C4-2B (cell line): ENCODE results near the gene MAPK14.
"Not testable (repeated sequence)": the region's sequence is repeated elsewhere in the genome, so short reads cannot be mapped to it uniquely, and the experiment has no call there.

ENCODE experiments used
- H3K27ac ChIP-seq: fragments of 450-650 bp; 2 replicates; pipeline ENCODE4 v1.5.1; 2017
- ZFX ChIP-seq: fragments of 450-650 bp; IDR thresholded peaks from 2 replicates; pipeline ENCODE4 v1.6.1; 2017
- TF ChIP-seq, protein P1 (sequence below): fragments of 450-650 bp; conservative IDR thresholded peaks from 2 replicates; pipeline ENCODE4 v1.5.1; 2017; ENCODE audit warnings: mild to moderate bottlenecking

MAPK14 gene

DNA sequence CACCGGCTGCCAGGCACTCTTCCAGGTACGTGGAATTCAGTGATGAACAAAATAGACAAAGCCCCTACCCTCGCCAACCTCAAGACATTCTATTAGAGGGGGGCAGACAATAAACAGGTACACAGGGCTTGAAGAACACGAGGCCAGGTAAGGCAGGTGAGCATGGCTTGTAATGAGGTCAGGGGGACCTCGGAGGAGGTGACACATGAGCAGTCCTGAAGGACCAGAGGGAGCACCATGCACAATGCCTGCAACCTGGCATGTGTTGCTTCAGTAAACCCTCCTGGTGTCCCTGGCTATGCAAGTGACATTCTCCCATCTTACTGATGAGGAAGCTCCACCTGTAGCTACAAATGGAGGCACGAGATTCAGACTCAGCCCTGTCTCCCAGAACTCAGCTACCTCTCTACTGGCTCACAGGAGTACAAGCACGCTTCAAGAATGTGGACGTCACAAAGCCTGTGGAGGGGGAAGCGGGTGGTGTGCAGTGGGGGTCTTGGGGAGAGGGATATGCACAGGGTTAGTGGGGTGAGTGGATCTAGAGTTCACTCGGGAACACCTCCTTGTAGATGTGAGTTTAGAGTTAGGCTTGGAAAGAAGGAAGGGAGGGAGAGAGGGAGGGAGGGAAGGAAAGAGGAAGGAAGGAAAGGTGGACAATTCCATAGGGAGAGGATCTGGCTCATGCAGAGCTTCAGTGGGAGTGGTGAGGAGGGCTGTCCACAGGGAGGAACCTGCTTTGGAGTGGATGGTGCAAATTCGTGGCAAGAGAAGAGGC is 95.1 kb downstream of the MAPK14 start:
- no peak overlapping the region for H3K27ac ChIP-seq
- TF ChIP-seq ZFX = no peak
- TF ChIP-seq, protein P1, sequence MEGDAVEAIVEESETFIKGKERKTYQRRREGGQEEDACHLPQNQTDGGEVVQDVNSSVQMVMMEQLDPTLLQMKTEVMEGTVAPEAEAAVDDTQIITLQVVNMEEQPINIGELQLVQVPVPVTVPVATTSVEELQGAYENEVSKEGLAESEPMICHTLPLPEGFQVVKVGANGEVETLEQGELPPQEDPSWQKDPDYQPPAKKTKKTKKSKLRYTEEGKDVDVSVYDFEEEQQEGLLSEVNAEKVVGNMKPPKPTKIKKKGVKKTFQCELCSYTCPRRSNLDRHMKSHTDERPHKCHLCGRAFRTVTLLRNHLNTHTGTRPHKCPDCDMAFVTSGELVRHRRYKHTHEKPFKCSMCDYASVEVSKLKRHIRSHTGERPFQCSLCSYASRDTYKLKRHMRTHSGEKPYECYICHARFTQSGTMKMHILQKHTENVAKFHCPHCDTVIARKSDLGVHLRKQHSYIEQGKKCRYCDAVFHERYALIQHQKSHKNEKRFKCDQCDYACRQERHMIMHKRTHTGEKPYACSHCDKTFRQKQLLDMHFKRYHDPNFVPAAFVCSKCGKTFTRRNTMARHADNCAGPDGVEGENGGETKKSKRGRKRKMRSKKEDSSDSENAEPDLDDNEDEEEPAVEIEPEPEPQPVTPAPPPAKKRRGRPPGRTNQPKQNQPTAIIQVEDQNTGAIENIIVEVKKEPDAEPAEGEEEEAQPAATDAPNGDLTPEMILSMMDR = no peak

DNA sequence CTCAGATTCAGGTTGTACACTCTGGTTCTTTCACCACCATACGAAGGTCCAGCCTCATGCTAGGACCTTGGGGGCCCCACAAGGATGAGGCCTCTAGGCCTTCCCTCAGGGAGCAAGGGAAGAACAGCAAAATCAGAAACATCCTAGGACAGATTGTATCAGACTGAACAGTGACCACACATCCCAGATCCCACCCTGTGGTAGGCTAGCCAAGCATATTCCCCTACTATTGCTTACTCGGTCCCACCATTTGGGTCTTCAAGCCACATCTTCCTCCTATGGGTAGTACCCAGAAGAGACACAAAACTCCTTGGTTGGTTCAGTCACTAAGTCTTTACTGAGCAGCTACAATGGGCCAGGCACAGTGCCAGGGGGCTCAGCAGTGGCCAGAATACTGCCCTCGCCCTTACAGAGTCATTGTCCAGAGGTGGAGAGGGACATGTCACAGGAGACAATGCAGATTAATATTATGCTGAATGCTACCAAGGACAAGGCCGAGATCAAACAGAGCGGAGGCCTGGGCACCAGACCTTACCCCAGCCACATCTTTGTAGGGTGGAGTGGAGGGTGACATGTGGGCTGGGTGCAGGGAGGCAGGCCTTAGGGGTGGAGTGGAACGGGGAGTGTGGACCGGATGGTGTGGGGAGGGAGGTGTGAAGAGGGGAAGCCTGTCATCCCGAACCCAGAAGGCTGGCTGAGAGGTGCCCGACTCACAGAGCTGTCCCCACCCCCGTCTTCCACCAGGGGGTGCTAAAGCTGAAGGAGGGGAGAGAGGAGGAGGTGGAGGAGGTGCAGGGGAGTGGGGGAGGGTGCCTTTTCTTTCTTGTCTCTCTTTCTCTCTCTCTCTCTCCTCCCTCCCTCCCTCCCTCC is 95.9 kb downstream of the MAPK14 start:
- TF ChIP-seq, protein P1 = peak; percentile 73
- TF ChIP-seq ZFX = no peak
- H3K27ac ChIP-seq = no peak overlapping the region

- not testable (repeated sequence) for H3K27ac ChIP-seq
Observed at GRCh38 chr6:36124346-36124745, 96.7 kb downstream of the MAPK14 start.

DNA sequence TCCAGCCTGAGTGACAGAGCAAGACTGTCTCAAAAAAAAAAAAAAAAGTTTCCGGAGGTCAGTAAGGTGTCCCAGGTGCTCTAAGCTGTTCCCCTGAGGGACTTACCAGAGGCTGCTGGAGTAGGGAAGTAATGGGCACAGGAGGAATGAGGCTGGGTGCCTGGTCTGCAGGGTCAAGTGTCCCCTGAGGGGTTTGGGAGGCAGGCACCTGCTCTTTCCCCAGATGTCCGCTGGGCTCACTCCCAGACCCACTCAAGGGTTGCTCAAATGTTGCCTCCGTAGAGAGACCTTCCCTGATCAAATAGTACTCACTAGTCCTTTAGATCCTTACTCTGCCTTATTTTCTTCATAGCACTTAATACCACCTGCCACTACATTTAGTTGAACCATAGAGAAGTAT is 97.3 kb downstream of the MAPK14 start:
- no peak for TF ChIP-seq ZFX
- TF ChIP-seq, protein P1 = no peak
- no peak overlapping the region for H3K27ac ChIP-seq

DNA sequence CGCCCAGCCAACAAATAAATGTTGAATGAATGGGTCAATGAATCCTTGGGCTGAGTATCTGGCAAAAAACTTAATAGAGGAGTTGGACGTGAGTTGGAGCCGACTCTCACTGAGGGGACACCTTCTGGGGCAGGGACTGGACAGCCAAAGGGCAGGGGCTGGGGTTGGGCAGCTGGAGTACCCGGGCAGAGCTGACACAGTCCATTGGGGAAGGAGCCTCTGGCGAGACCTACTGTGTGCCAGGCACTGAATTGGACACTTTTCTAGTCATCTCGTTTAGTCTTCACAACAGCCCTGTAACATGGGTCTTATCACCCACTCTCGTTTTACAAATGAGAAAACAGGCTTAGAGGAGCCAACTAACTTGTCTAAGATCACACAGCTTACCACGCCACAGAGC is 98.0 kb downstream of the MAPK14 start:
- H3K27ac ChIP-seq = no peak overlapping the region
- TF ChIP-seq ZFX = no peak
- TF ChIP-seq, protein P1 = no peak

DNA sequence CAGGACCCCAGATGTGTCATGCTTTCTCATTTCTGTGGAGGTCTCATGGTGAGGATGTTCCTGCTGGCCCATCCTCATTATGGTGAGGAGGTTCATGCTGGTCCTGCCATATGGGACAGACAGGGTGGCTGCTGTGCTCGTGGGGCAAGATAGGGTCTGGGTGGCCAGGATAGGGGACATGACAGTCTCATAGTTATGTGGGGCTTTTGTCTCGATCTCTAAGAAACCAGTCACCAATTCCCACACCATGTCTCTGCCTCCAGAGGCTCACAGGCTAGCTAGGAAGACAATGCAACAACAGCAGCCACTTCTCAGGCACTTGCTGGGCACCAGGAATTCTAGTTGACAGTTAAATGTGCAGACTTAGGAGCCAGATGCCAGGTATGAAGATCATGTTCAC is 98.5 kb downstream of the MAPK14 start:
- H3K27ac ChIP-seq = no peak overlapping the region
- no peak for TF ChIP-seq ZFX
- TF ChIP-seq, protein P1 = no peak

DNA sequence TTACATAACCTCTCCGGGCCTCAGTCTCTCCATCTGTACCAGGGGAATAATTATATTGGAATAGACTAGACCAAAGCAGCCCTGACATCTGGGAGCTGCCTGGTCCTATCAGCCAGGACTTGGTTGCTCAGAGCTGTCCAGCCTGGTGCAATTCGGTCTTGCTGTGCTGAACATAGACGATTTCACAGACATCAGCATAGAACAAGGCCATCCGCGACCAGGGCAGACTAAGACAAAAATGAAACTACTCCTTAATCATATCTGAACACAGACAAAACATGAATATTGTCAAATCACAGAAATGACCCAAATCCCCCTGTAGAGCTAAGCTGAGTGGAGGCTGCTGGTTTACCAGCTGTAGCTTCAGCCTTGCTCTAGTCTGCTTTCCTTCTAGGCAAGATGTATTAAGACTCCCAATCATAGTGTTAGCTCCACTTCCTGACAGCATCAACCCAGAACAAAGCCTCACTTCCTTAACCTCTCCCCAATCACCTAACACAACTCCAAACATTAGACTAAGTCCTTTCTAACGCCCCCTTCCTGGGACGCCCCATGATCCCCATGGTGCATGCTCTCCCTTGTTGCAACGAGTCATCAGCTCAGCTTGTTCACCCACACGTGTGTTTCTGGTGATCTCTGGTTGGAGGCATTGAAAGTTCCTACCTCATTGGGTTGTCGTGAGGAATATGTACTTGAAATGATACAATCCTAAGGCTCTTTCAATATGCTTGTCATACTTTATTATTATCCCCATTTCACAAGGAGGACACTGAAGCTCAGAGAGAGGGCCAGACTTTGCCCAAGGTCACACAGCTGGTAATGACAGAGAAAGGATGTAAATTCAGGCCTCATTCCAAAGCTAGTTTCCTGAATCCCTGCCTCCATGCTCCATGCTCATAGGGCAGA is 99.2 kb downstream of the MAPK14 start:
- H3K27ac ChIP-seq = no peak overlapping the region
- TF ChIP-seq, protein P1 = no peak
- TF ChIP-seq ZFX = no peak
